Lung microvascular endothelial cell (primary cell): Measurements from ENCODE around the gene SCP2. TPM values are rescaled to one million over a fixed set of nuclear protein-coding genes. Genes with fewer than 3 reads are reported as not detected.

Experiments
- DNase-seq, 2 donors: peaks; one replicate each; pipeline versions ENCODE4 v3.0.0 to v3.0.0-alpha.2; 2010; ENCODE audit warnings: low read depth in 2 of 2
- total RNA-seq: library from RNA; depleted of rRNA; stranded (reverse); fragments of >200 nt; gene quantifications from 2 replicates; pipeline ENCODE4 v1.2.1, GENCODE V29; 2014

SCP2 gene
- total RNA-seq, 1 donor from 2014 or later = 95.2 TPM

DNA sequence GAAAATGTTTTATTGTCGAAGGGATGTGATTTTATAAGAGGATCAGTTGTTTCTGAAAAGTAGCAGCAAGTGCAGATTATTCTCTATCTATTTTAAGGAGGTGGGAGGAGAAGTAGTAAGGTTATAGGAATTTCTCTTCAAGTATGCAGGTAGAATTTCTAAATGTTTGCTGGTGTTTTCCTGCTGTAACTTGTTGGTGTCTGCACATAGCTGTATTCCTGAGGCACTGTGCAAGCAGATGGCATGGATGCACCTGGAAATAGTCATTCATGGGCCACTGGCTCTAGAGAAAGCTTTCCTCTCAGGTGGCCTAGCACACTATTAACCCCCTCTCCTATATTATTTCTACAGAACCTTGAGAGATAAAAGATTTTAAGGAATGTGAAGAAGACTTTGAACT, 104.7 kb downstream of the SCP2 start:
- DNase-seq = no peak

DNA sequence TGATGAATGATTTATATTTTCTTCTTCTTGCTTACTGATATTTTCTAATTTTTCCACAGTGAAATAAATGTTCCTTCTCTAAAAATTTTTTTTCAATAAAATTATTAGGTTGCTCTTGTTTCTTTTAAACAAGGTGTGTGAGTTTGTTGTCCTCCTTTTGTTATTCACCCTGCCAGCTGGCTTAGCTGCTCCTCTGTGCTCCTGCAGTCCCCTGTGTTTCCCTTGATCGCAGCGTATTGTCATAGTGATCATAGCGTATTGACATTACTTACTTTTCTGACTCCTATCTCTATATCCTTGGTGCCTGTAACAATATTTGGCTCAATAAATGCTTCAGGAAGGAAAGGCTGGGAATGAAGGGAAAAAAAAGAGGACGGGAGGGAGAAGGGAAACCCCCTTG, 110.1 kb downstream of the SCP2 start:
- peak in 1 of 2 donors; percentile 11 for DNase-seq

DNA sequence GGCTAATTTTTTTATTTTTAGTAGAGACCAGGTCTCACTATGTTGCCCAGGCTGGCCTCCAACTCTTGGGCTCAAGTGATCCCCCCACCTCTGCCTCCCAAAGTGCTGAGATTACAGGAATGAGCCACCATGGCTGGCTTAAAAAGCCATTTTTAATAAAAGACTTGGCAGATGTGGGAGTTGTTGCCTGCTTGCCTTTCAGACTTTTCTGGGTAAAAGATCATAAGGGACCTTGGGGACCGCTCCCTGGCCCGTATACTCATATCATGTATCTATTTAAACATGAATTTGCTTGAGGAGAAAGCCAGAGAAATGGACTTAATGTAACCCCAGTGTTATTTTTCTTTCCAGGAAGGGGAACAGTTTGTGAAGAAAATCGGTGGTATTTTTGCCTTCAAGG, 111.5 kb downstream of the SCP2 start:
- DNase-seq = no peak

DNA sequence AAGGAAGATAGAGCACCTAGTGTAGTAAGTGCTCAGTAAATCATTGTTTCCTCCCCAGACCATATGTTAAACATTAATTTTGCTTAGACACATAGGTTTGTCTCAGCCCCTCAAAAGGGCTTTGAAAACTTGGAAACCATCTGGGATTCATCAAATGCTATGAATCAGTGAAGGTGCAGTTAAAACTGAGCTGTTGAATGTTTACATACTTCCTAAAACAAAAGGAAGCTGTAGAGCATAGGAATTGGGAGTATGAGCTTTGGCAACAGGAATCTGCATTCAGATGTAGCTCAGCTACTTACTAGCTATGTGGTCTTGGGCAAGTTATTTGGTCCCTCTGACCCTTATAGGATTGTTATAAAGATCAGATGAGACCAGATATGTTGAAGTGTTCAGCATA, 116.2 kb downstream of the SCP2 start:
- DNase-seq = peak in 1 of 2 donors; percentile 15

DNA sequence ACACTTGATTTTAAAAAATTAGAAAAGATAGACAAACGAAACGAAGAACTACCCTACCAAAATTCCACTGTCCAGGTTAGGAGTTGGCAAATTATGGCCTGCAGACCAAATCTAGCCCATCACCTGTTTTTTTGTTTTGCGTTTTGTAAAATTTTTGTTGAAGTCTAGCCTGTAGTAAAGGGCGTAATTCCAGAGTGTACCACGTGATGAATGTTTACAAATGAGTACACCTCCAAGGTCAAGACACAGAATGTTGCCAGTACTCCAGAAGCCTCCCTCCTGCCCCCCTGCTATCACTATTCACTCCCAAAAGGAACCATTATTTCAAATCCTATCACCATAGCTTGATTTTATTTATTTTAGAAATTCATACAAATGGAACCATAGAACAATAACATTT, 117.8 kb downstream of the SCP2 start:
- DNase-seq = no peak

DNA sequence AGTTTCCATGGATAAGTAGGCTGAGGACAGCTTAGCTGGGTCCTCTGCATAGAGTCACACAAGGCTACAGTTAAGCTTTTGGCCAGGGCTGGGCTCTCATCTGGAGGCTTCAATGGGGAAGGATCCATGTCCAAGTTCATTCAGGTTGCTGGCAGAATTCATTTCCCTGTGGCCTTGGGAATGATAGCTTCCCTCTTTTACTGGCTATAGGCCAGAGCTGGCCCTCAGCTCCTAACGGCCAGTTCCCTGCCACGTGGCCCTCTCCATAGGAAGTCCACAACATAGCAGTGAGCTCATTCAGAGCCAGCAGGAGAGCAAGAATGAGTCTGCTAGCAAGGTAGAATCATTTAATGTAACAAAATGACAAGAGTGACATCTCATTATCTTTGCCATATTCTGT, 119.9 kb downstream of the SCP2 start:
- DNase-seq = peak; percentile 90 to 94

DNA sequence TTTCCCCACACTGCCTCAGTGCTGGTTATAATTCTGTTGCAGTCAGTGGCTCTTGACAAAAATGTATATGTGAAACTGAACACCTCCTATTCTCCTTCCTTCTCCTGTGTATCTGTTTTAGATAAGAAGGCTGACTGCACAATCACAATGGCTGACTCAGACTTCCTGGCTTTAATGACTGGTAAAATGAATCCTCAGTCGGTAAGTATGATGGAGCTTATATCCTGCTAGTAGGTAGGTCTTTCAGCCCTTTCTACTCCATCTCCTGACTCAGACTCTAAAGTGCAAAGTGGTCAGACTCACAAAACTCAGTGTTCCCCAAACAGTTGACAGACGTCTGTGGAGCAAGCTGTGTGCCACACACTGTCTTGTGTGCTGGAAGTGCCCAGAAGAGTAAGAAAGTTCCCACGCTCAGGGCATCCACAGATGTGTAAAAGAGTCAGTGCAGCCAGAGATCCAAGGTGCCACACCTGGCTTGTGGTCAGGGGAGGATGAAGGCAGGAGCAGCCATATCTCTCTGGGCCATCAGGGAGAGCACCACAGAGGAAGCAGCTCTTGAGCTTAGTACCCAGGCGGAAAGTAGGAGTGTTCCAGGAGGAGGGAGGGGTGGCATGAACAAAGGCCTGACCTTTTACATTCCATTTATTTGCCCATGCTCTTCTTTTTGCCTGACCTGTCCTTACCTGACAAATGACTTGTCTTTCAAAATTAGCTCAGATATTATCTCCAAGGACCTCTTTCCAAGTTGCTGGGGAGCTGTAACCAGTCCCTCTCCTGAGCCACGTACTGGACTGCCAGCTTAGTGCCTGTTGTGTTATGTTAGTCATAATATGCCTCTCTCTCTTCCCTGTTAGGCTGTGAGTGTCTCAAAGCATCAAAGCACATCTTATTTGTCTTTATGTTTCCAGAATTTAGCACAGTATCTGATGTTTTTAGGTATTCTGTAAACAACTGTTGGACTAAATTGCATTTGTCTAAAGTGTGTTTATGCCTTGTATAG, 121.0 kb downstream of the SCP2 start:
- DNase-seq = peak; percentile 55 to 92

DNA sequence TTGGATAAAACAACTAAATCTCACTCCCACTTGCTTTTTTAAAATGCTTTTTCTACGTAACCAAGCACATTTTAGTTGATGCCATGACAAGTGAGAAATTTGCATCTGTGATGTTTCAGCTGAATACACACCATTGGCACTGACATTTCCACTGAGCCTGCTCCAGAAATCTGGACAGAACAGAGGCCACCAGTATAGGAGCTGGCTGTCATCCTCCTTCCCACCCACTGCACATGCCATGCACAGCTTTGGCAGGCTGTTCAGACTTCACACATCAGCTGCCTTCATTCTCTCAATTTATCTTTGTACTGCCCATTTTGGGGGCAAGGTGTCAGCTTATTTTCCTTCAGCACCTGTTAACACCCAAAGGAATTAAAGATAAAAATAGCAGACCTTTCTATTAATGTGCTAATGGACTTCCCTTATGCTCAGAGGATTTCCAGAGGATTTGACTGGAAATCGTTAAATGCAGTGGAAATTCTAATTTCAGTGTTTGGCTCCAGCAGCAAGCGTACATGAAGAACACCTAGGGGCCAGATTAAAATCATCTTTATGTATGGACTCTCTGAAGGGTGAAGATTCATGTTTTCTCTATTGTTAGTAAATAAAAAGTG, 122.0 kb downstream of the SCP2 start:
- DNase-seq = no peak

DNA sequence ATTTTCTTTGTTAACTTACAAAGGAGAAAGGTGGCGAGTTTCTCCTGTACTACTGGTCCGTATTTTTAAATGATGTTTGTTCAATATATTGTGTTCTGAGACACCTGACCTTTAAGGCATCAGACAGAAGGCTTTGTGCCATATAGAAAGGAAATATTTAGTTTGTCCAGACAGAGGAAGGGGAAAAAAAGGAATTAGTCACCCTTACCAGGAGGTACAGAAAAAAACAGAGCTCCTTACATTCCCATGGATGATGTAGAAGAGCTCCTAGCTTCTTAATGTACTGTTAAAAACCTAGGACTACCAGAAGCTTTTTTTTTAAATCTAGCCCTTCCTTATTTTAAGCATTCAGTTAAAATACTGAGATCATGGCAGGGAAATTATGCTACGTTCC, 122.5 kb downstream of the SCP2 start:
- DNase-seq = peak in 1 of 2 donors; percentile 79

DNA sequence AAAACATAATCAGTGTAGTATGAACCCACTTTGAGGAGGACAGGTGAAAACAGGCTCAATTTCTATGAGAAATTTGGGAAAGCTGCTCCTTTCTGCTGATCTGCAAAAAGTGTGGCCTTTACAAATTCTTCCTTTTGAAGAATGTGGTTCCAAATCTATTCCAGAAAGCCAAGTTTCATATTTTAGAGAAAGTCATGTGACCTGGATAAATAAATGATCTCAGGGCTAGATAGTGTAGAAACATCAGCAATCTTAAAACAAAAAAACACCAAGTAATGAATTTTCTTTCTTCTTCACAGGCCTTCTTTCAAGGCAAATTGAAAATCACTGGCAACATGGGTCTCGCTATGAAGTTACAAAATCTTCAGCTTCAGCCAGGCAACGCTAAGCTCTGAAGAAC, 123.2 kb downstream of the SCP2 start:
- DNase-seq = no peak

DNA sequence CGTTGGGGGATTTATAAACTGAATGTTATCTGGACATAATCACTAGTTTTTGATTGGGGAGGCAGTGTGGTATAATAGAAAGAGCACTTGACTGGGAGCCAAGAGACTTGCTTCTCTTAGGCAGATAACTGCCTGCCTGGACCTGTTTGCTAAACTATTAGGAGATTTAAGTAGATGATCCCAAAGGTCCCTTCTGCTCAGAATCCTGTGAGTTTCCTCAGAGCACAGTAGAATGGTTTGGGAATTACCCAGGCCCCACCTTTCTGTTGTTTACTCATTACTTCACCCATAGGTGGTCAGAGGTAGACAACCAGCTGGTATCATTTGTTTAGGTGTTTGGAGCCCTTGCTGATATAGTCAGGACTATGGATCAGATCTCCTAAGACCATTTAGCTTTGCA, 124.6 kb downstream of the SCP2 start:
- DNase-seq = no peak

DNA sequence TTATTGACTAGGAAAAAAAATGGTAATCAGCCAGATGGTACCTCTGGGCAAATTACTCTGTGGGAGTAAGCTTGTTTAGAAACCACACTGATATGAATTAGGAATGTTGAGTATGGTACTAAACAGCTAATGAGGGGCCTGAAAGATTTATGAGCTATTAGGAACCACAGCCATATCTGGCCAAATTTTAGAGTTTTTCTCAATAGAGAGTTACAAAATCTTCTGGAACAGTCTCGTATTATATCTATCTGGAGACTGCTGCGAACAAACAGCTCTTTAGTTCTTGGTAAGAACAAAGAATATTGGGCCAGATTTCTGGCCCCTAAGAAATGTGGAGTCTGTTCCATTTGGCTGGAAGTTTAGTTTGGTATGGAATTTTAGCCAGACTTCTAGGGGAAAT, 130.1 kb downstream of the SCP2 start:
- no peak for DNase-seq

DNA sequence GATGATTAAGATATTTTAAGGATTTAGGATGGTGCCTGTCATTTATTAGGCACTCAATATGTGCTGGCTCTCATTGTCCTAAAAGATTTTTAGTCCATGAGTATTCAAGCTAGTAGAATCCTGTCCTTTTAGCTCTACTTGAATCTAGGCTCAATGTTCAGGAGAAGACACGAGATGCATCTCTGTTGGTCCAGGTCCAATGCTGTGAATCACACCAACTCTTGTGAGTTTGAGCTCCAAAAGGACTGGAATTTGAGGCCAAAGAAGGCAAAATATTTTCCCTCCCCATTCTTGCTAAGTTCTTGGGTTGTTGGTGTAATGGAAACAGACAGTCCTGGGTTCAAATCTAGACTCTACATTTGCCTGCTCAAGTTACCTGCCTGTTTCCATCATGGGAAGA, 133.5 kb downstream of the SCP2 start:
- DNase-seq = no peak

DNA sequence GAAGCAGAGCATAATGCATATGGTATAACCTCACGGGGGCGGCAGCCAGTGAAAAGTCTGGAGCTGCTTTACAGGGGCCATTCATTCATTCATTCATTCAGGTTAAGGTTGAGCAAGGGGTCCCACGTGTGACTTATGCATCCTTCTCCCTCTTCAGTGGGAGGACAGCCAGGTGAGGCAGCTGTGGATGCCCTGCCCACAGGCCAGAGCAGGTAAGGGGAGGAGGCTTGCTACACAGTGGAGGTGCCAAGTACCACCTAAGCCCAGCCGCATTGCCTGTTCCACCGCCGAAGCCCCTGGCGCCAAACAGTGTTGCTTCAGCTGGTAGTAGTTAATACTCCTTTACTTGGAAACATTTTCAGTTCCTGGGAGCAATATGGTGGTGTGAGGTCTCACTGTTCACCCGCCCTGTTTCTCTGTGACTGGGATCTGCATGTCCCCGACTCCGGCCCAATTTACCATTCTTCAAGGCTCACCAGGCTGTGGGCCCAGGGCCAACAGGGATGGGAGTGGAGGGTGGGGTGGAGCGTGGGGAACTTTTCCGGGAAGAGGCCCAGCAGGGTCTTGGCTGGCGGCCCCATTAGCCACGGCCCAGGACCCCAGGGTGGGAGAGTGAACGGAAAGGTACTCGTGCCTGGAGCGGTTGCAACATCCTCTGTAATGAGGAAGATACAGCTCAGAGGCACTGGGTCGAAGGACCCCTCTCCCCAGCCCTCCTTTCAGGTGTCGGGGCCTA, 134.2 kb downstream of the SCP2 start:
- DNase-seq = no peak

DNA sequence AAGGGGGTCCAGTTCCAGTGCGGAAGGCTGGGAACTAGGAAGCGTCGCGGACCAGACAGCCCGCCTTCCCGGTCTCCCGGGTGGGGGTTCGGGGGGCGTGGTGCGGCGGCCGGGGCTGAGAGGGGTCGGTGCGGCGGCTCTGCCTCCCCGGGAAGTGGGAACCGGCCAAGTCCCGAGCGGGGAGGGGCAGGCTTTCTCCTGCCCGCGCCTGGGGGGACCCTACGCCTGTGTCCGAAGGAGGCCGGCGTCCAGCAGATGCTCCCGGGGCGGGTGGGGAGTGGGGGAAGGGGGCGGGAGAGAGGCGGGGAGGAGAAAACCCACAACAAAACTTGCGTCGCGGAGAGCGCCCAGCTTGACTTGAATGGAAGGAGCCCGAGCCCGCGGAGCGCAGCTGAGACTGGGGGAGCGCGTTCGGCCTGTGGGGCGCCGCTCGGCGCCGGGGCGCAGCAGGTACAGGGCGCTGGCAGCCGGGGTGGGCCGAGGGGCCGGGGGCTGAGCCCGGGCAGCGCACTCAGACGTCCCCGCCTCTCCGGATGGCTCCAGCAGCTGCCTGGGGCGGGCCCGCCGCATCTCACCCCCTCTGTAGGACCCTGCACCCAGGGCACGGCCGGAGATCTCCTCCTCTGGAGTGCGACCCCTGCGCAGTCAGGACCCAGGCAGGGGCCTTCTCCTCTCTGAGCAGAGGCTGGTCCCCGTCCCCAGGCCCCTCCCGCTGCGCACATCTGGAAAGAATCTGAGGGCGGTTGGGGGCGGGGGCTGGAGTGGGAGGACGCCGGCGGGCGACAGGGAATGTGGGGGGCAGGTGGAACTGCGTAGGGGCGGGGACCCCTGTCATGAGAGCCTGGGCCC, 135.0 kb downstream of the SCP2 start, which contains the start of gene PODN:
PODN (plus strand) TSS at position 355 of the 849 bp plus-strand sequence. CDS start 7,643 bp downstream, outside the sequence.
- DNase-seq = peak in 1 of 2 donors; percentile 25

DNA sequence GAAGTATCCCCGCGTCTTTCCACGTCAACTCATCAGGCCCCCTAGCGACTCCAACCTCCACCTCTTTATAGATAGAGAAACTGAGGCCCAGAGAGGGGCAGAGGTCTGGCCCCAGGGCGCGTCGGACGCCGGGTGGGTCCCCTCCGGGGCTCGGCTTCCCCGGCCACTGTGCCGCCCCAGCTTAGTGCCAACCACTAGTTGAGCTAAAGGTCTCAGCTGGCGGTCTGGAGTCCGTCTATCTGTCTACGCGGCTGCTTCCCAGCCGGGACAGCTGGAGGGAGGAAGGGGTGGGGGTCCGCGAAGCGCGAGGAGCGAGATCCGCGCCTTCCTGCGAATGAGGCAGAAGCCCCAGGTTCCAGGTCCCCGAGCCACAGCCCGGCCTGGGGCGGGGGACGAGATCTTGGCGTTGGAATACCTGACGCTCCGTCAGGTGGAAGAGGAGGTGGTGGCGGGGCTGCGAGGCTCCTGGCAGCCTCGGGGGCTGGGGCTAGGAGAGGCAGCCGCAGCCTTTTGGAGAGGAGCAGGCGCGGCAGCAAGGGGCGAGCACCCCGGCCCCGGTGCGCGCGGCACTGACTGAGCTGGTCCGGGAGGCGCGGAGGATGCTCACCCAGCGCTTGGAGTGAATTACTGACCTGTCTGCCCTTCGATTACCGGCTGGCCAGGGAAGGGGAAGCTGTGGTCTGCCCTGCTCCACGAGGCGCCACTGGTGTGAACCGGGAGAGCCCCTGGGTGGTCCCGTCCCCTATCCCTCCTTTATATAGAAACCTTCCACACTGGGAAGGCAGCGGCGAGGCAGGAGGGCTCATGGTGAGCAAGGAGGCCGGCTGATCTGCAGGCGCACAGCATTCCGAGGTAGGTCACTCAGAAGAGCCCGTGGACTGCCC, 135.9 kb downstream of the SCP2 start:
- no peak for DNase-seq

DNA sequence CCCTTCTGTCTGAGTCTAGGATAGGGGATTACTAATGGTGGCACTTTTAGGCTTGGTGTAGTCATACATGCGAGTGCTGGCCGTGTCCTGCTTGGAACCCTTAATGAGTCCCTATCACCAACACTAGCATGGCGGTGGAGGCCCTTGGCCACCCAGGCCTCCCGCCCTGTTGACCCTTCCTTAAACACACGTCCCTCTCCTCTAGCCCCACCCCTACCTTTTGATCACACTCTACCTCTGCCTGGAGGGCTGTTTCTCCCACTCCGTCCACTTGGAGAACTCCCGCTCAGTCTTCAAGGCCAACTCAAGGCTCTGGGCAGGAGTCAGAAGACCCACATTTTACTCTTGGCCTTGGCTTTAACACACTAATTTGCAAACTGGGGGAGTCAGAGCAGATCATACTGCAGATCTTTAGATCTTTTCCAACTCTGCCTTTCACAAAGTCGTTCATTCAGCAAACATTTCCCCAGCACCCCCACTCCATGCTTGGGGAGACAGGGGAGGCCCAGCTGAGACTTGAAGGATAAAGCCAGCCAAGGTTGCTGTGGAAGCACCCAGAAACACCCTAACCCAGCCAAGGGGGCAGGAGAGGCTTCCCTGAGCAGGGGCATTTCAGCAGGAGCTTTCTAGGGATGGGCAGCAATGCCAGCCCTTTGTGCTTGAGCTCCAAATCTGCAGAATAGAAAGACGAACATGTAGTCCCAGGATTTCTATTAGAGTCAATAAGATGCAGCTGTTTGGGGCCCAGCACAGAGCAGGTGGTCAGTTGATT, 136.9 kb downstream of the SCP2 start:
- no peak for DNase-seq

DNA sequence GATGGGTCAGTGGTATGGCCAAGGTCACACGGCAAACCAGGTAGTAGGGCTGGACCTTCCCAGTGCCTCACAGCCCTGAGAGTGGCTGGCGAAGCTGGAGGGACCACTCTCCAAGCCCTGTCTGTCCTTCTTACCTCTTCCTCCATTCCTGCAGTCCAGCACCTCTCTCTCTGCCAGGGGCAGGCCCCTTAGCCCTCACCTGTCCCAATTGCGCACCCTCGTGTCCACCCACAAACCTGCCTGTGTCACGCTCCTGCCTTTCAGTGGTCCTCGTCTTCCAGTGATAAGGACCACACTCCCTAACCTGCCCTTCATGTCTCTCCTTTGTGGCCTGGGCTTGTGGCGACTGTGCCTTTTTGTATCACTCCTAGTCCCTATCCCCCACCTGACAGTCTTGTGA, 138.3 kb downstream of the SCP2 start:
- no peak for DNase-seq

DNA sequence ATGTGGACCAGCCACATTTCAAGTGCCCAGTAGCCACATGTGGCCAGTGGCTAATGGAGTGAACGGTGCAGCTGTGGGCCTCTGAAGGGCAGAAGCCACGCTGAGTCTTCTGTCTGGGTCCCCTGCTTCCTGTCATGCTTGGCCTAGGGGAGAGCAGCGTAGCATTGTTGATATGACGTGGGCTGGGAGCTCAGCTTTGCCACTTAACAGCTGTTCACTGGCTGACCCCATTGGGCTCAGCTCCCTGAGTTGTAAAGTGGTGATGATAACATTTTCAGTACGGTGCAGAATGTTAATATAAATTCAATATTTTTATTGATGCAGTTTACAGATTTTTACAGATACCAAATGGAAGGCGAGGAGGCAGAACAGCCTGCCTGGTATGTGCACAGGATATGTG, 139.4 kb downstream of the SCP2 start:
- DNase-seq = no peak
